Measurements from ENCODE around the gene CFAP299. TPM values are rescaled to one million over a fixed set of nuclear protein-coding genes. Genes with fewer than 3 reads are reported as not detected.

The CFAP299 gene
- total and polyA plus RNA-seq, 2 donors (not counting 1 experiment from before 2014, with no cell fraction given): not detected

GRCh38 chr4:80841587-80842281 is 506.2 kb downstream of the CFAP299 start:
- no peaks in the 10 kb centered on the region for H3K27me3 Mint-ChIP-seq
- intact Hi-C loops (cut with micrococcal nuclease): no loop called here
- no peaks in the 10 kb centered on the region for H4K20me1 ChIP-seq (ENCODE audit: control insufficient read depth, insufficient read depth, low read length, poor library complexity, severe bottlenecking)
- no peak for DNase-seq
- no peak overlapping the region for H3K9ac ChIP-seq (ENCODE audit: low read length)
- no peak overlapping the region for H3K4me2 ChIP-seq (replicated peaks; ENCODE audit: low read depth, low read length, poor library complexity, severe bottlenecking)
- CTCF ChIA-PET: no interaction called here
- ATAC-seq (ENCODE audit: low read depth): no peak
- H3K9me3 Mint-ChIP-seq (ENCODE audit: insufficient read depth): no peaks in the 10 kb centered on the region
- H3K79me2 ChIP-seq (ENCODE audit: control insufficient read depth, insufficient read depth, low read length): no peaks in the 10 kb centered on the region
- no peak overlapping the region for H3K27ac Mint-ChIP-seq
- no peaks in the 10 kb centered on the region for H3K4me1 ChIP-seq (ENCODE audit: control insufficient read depth in 2 of 2, insufficient read depth in 2 of 2, low read length in 2 of 2)
- TF ChIP-seq EZH2 (IDR thresholded peaks at IDR 0.05; ENCODE audit: borderline replicate concordance, insufficient read depth, low read depth, low read length, poor library complexity, severe bottlenecking): no peak
- TF ChIP-seq CTCF (IDR thresholded peaks at IDR 0.05): no peak
- H3K4me3 Mint-ChIP-seq: no peak overlapping the region
- no peaks in the 10 kb centered on the region for H3K36me3 ChIP-seq (replicated peaks in 1 of 2; ENCODE audit: control extremely low read depth in 1 of 2, control insufficient read depth in 1 of 2, extremely low read depth in 1 of 2, insufficient read depth in 2 of 2, low read length in 1 of 2)
- no peak overlapping the region for H3K27ac ChIP-seq (ENCODE audit: low read length in 2 of 2)
- peaks cover 0 to 3% (median 2%) of the 10 kb centered on the region in 3 donors for H3K9me3 ChIP-seq (ENCODE audit: control extremely low read depth in 1 of 3, control insufficient read depth in 2 of 3, insufficient read depth in 1 of 3, low read length in 2 of 3)
- no peaks in the 10 kb centered on the region for H3K27me3 ChIP-seq (replicated peaks in 1 of 4; ENCODE audit: control extremely low read depth in 1 of 4, control insufficient read depth in 3 of 4, insufficient read depth in 4 of 4, low read length in 3 of 4)
- no peaks in the 10 kb centered on the region for H3K4me1 Mint-ChIP-seq
- POLR2A ChIA-PET: no interaction called here
- no peak overlapping the region for H3K4me3 ChIP-seq (ENCODE audit: control extremely low read depth in 1 of 5, extremely low read depth in 1 of 5, insufficient read depth in 1 of 5, low read depth in 2 of 5, low read length in 4 of 5)
- no CpG with 5 or more reads among the region's 2 CpGs for WGBS (ENCODE audit: insufficient coverage)
- H2AFZ ChIP-seq (ENCODE audit: insufficient read depth, low read depth, low read length, poor library complexity, severe bottlenecking): no peak overlapping the region

- no peaks in the 10 kb centered on the region for H3K27me3 Mint-ChIP-seq
- Histone ChIP-seq H3K4me1 (ENCODE audit: control insufficient read depth in 2 of 2, insufficient read depth in 2 of 2, low read length in 2 of 2) (no peaks in the 10 kb centered on the region), H3K4me2 (replicated peaks; ENCODE audit: low read depth, low read length, poor library complexity, severe bottlenecking) (no peak overlapping the region), H2AFZ (ENCODE audit: insufficient read depth, low read depth, low read length, poor library complexity, severe bottlenecking) (no peak overlapping the region), H4K20me1 (ENCODE audit: control insufficient read depth, insufficient read depth, low read length, poor library complexity, severe bottlenecking) (no peaks in the 10 kb centered on the region), H3K27ac (ENCODE audit: low read length in 2 of 2) (no peak overlapping the region), H3K27me3 (replicated peaks in 1 of 4; ENCODE audit: control extremely low read depth in 1 of 4, control insufficient read depth in 3 of 4, insufficient read depth in 4 of 4, low read length in 3 of 4) (no peaks in the 10 kb centered on the region), H3K4me3 (ENCODE audit: control extremely low read depth in 1 of 5, extremely low read depth in 1 of 5, insufficient read depth in 1 of 5, low read depth in 2 of 5, low read length in 4 of 5) (no peak overlapping the region), H3K79me2 (ENCODE audit: control insufficient read depth, insufficient read depth, low read length) (no peaks in the 10 kb centered on the region), H3K9ac (ENCODE audit: low read length) (no peak overlapping the region), H3K36me3 (replicated peaks in 1 of 2; ENCODE audit: control extremely low read depth in 1 of 2, control insufficient read depth in 1 of 2, extremely low read depth in 1 of 2, insufficient read depth in 2 of 2, low read length in 1 of 2) (no peaks in the 10 kb centered on the region), H3K9me3 (ENCODE audit: control extremely low read depth in 1 of 3, control insufficient read depth in 2 of 3, insufficient read depth in 1 of 3, low read length in 2 of 3) (peaks cover 0 to 3% (median 2%) of the 10 kb centered on the region in 3 donors)
- H3K27ac Mint-ChIP-seq: no peak overlapping the region
- TF ChIP-seq CTCF (IDR thresholded peaks at IDR 0.05): no peak
- no peak for TF ChIP-seq EZH2 (IDR thresholded peaks at IDR 0.05; ENCODE audit: borderline replicate concordance, insufficient read depth, low read depth, low read length, poor library complexity, severe bottlenecking)
- DNase-seq (no peak), ATAC-seq (ENCODE audit: low read depth) (no peak)
- ChIA-PET POLR2A (no interaction called here), CTCF (no interaction called here)
- no peaks in the 10 kb centered on the region for H3K4me1 Mint-ChIP-seq
- no peaks in the 10 kb centered on the region for H3K9me3 Mint-ChIP-seq (ENCODE audit: insufficient read depth)
- no peak overlapping the region for H3K4me3 Mint-ChIP-seq
- intact Hi-C loops (cut with micrococcal nuclease): no loop called here
These were observed 510.7 kb downstream of the CFAP299 start for GRCh38 chr4:80846210-80846609.
